HG02884 (cell line): Measurements from ENCODE around the gene FAM13A.

Experiments
- ATAC-seq: cut with Tn5 transposase; IDR thresholded peaks from one replicate; pipeline ENCODE4 v1.9.1; 2021; ENCODE audit warnings: mild to moderate bottlenecking, moderate library complexity; ENCODE audit not compliant: unreplicated experiment

FAM13A gene

GRCh38 chr4:88754796-88755195, 302.2 kb downstream of the FAM13A start:
- ATAC-seq: no peak

DNA sequence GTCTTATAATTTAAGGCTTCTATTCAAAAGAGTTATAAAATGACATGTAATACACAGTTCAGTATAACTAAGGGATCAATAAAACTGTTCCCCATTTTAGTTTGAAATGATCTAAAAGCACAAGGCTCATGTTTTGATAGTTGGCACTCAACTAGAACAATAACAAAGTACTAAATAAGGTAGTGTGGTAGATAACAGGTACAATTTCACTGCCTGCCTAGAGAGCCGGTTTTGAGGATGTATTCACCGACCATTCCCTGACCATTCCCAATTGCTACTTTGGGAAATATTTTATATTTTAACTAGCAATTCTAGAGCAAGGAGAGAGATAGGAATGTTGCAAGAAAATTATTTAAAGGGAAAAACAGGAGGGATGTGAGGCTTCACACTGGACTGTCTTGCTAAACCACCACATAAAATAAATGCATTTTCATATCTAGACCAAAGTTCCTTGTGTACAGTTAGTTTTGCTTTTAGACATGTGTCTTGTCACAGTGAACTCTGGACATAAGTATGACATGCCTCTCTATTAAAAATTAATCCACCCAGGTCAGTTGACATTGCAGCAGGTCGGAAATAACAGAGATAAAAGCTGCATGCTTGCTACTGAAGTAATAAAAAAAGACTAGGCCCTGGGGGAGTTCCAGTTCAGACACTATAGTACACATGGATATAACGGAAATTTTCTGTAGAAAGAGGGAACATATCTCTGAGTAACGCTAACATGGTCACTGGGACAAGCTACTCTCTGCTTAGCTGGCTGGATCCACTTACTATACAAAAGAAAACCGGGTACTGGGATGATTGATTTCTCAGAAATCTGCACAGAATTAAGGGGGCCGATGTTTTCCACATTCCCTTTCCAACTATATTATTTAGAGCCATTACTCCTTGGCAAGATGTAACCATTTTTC, 303.1 kb downstream of the FAM13A start:
- no peak for ATAC-seq

GRCh38 chr4:88752754-88753153, 304.2 kb downstream of the FAM13A start:
- no peak for ATAC-seq

DNA sequence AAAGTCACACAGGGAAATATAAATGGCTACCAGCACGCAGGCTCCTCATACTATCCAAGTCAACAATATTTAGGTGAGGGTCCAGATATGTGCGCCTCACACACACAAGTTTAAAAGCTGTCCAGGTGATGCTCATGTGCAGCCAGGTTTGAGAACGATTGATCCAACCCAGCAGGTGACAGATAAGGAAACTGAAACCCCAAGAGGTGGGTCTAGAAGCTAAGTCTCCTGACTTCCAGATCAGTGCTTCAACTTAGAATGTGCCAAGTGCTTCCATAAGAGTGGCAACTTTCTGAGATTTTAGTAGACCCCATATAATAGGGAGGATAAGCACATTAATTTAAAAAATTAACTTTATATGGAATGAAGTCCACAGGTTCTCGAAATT, 304.9 kb downstream of the FAM13A start:
- ATAC-seq: no peak

- ATAC-seq: no peak
These were observed 305.5 kb downstream of the FAM13A start for GRCh38 chr4:88751258-88752075.

DNA sequence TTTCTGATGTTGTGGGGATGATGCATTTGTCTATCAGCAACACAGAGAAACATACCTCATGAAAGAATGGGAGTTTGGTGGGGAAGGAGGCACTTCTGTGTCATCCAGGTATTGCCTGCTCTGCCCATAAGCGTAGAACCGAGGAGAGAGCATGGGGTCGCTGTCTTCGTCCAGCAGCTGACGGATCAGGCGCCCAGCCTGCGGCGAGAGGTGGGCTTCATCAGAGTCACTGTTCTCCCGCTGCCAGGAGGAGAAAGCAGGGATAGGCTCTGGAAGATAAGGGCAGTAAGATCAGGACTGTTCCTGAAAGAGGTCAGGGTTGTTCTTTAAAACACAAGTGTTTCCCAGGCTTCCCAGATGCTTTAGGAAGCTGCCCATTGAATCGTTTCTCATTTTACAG, 306.6 kb downstream of the FAM13A start:
- ATAC-seq: no peak

- no peak for ATAC-seq
These were observed 309.6 kb downstream of the FAM13A start for GRCh38 chr4:88747351-88747750.

- ATAC-seq: no peak
These were observed 310.8 kb downstream of the FAM13A start for GRCh38 chr4:88746206-88746605.

- ATAC-seq: no peak
These were observed 311.3 kb downstream of the FAM13A start for GRCh38 chr4:88745581-88746163.

- no peak for ATAC-seq
These were observed 311.8 kb downstream of the FAM13A start for GRCh38 chr4:88745175-88745574.

- ATAC-seq: no peak
These were observed 312.4 kb downstream of the FAM13A start for GRCh38 chr4:88744609-88745008.

DNA sequence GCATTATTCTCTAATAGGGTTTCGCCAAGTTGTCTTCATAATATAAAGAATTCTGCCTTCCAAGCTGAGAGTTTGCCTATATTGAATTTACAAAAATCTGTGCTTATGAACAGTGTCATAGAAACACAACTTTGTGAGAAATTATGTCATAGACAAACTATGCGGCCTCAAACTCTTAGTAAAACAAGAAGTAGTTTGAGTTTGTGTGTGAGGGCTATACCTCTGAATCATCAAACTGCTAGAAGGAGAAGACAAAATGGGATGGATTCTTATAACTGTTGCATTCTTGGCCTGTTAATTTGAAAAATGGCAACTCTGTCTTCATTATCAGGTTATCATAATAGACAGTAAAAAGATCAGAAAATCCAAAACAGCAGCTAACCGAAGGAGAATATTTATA, 313.3 kb downstream of the FAM13A start:
- no peak for ATAC-seq

DNA sequence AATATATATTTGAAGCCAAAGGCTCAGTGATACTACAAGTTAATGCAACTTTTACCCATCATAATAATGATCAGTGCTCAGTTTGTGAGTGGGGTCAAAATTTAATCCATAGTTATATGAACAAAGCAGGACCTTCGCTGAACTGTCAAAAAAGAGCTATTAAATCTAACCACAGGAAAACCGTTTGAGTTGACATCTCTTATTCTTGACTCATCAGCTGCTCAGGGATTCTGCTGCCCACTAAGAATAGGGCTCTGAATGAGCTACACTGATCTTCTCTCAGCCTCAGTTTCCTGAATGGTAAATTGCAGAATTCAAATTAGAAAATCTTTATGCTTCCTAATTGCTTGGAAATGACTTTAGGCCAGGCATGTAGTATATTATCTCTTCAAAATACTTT, 314.4 kb downstream of the FAM13A start:
- ATAC-seq: no peak

DNA sequence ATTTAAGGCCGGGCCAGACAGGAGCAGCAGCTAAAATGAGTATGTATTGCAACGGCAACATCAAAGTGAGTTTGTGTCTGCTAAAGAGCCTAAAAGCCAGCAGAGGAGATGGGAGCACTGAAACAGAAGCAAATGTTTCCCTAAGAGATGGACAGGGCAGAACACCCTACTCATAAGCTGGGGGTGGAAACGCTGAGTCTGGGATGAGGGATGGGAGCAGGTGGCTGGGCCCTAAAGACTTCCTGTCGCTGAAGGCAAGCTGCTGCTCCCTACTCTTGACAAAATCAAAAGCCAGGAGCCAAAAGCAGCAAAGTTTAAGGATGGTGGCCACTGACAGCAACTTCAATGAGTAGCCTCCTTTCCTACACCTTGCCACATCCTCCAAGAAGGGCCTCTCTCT, 318.8 kb downstream of the FAM13A start:
- ATAC-seq: no peak

- ATAC-seq: peak; percentile 93
These were observed 319.6 kb downstream of the FAM13A start for GRCh38 chr4:88737307-88737941.

DNA sequence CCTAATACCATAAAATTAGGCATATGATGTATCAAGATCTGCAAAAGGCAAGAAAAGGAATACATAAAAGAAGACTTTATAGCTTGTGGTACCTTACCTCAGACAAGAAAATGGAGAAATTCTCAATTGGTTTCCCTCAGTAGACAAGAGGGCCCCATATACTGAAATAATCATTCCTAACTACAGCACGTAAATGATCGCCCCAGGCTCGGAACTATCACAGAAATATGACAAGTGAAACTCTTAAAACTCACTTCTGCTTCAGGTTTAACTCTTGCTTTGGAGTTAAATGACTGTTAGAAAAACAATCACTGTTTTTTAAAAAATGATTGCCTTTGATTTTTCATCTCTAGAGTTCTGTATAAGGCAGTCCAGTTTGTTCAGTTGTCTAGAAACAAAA, 320.7 kb downstream of the FAM13A start:
- no peak for ATAC-seq

DNA sequence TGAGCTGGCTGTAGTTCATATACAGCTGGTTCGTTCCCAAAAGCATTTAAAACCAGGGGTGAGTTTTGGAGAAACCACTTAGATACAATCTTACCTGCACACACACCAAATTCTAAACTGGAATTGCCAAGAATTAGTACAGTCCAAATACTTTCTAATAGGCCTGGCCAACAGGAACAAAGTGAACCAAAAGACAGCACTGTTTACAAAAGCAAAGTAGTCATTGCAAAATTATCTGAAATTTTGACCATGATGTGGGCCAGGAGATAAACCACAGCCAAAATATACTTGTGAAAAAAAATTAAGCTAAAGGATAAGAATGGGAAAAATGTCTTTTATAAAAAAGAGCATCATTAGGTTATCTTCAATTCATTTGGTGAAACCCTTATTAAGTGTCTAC, 321.4 kb downstream of the FAM13A start:
- ATAC-seq: no peak

- ATAC-seq: no peak
These were observed 322.5 kb downstream of the FAM13A start for GRCh38 chr4:88734403-88734949.

- no peak for ATAC-seq
These were observed 324.1 kb downstream of the FAM13A start for GRCh38 chr4:88732714-88733368.

- no peak for ATAC-seq
These were observed 325.6 kb downstream of the FAM13A start for GRCh38 chr4:88731381-88731780.
